GM15510 (cell line): ENCODE results near the gene REV3L.

ENCODE experiments used
- POLR2A ChIP-seq: IDR thresholded peaks from 3 replicates; pipeline ENCODE4 v1.6.1; 2011; ENCODE audit warnings: borderline replicate concordance; ENCODE audit not compliant: insufficient read length; ENCODE audit errors: extremely low read depth

REV3L gene

GRCh38 chr6:111388681-111389080, 94.3 kb downstream of the REV3L start:
- TF ChIP-seq POLR2A = no peak

GRCh38 chr6:111382476-111383294, 100.3 kb downstream of the REV3L start:
- TF ChIP-seq POLR2A = no peak

GRCh38 chr6:111381728-111382127, 101.3 kb downstream of the REV3L start:
- TF ChIP-seq POLR2A = no peak

- no peak for TF ChIP-seq POLR2A
These were observed 101.9 kb downstream of the REV3L start for GRCh38 chr6:111381123-111381522.

- TF ChIP-seq POLR2A = no peak
These were observed 103.2 kb downstream of the REV3L start for GRCh38 chr6:111379831-111380230.

- no peak for TF ChIP-seq POLR2A
These were observed 103.7 kb downstream of the REV3L start for GRCh38 chr6:111379302-111379701.

- TF ChIP-seq POLR2A = no peak
These were observed 105.4 kb downstream of the REV3L start for GRCh38 chr6:111377558-111378120.

GRCh38 chr6:111367393-111368088, 115.5 kb downstream of the REV3L start:
- TF ChIP-seq POLR2A = no peak

- no peak for TF ChIP-seq POLR2A
These were observed 121.4 kb downstream of the REV3L start for GRCh38 chr6:111361648-111362047.

GRCh38 chr6:111358454-111358853, 124.6 kb downstream of the REV3L start:
- no peak for TF ChIP-seq POLR2A

GRCh38 chr6:111357705-111358104, 125.3 kb downstream of the REV3L start:
- no peak for TF ChIP-seq POLR2A

GRCh38 chr6:111356551-111356950, 126.5 kb downstream of the REV3L start:
- TF ChIP-seq POLR2A = no peak

GRCh38 chr6:111354758-111355555, 128.1 kb downstream of the REV3L start:
- TF ChIP-seq POLR2A = no peak

GRCh38 chr6:111353912-111354462, 129.0 kb downstream of the REV3L start:
- TF ChIP-seq POLR2A = no peak
